Transverse colon (tissue), 4 donors: ENCODE data around the gene PRKAG3. TPM values are rescaled to one million over a fixed set of nuclear protein-coding genes. Genes with fewer than 3 reads are reported as not detected.

Experiments used
- DNase-seq: peaks from one replicate; pipeline ENCODE4 v3.0.0-alpha.2; 2019
- H3K27ac ChIP-seq, 4 donors: fragments of 200-600 bp; sonication (generic); 2 replicates each; pipeline ENCODE4 v1.5.1; 2016 to 2018; ENCODE audit warnings: inconsistent platforms in 4 of 4
- H3K27me3 ChIP-seq: fragments of 200-600 bp; sonication (generic); 2 replicates; pipeline ENCODE4 v1.5.1; 2017; ENCODE audit warnings: inconsistent platforms
- H3K36me3 ChIP-seq, 4 donors: fragments of 200-600 bp; sonication (generic); 2 replicates each; pipeline ENCODE4 v1.5.1; 2017 to 2019; ENCODE audit warnings: inconsistent platforms in 4 of 4
- H3K4me1 ChIP-seq, 4 donors: fragments of 200-600 bp; sonication (generic); 2 replicates each; pipeline ENCODE4 v1.5.1; 2017 to 2020; ENCODE audit warnings: inconsistent platforms in 4 of 4
- H3K4me3 ChIP-seq, 4 donors: fragments of 200-600 bp; sonication (generic); 1 replicate in 1 of 4; 2 replicates in 3 of 4; pipeline versions ENCODE4 v1.5.1 to v1.6.1; 2017 to 2019; ENCODE audit warnings: inconsistent platforms in 4 of 4
- H3K9me3 ChIP-seq, 2 donors: fragments of 200-600 bp; sonication (generic); 2 replicates each; pipeline ENCODE4 v1.5.1; 2017 to 2019; ENCODE audit warnings: inconsistent platforms in 2 of 2
- EP300 ChIP-seq: sonication (generic); formaldehyde crosslinking; IDR thresholded peaks from one replicate; pipeline ENCODE4 v1.6.1; 2017; ENCODE audit warnings: antibody characterized with exemption, low read depth
- POLR2A ChIP-seq: fragments of 450-650 bp; IDR thresholded peaks from one replicate; pipeline ENCODE4 v1.6.1; 2016; ENCODE audit warnings: antibody characterized with exemption, mild to moderate bottlenecking, moderate library complexity
- POLR2AphosphoS5 ChIP-seq, 3 donors: sonication (generic); formaldehyde crosslinking; IDR thresholded peaks; one replicate each; pipeline ENCODE4 v1.6.1; 2016; ENCODE audit warnings: antibody characterized with exemption in 3 of 3
- WGBS, 2 donors: methylation state at CpG; one replicate each; pipeline ENCODE4 v1.1.5; 2018; ENCODE audit warnings: low coverage in 1 of 2; 5-methylcytosine and 5-hydroxymethylcytosine counted together
- in situ Hi-C, 4 donors: fragments of 200-750 bp; cut with MboI; loops; one replicate each; pipeline versions ENCODE4 v1.15.0 to v1.15.1; 2017; ENCODE audit warnings: low sequenced_read_pairs in 3 of 4, low pct_ligation_motif_present in 1 of 4, low pct_unique_long_range_greater_than_20kb in 1 of 4
- intact Hi-C: fragments of 100-400 bp; cut with DNase I; formaldehyde crosslinking; loops from one replicate; pipeline ENCODE4 v1.15.1; 2023; ENCODE audit warnings: low total_unique reads
- total RNA-seq, 4 donors: library from RNA; depleted of rRNA; stranded (reverse); fragments of >200 nt; gene quantifications; one replicate each; pipeline ENCODE4 v1.1.0, GENCODE V29; 2016
- TF ChIP-seq, protein P1 (sequence below), 5 experiments: fragments of 200-600 bp in 3 of 5; fragments of 450-650 bp in 2 of 5; sonication (generic) in 3 of 5; IDR thresholded peaks; 1 replicate in 2 of 5; 2 replicates in 3 of 5; pipeline ENCODE4 v1.5.1; 2016 to 2017; ENCODE audit warnings: antibody characterized with exemption in 5 of 5, inconsistent platforms in 3 of 5, mild to moderate bottlenecking in 2 of 5, moderate library complexity in 1 of 5

PRKAG3 gene
- total RNA-seq, 4 donors from 2014 or later, result not detected

DNA sequence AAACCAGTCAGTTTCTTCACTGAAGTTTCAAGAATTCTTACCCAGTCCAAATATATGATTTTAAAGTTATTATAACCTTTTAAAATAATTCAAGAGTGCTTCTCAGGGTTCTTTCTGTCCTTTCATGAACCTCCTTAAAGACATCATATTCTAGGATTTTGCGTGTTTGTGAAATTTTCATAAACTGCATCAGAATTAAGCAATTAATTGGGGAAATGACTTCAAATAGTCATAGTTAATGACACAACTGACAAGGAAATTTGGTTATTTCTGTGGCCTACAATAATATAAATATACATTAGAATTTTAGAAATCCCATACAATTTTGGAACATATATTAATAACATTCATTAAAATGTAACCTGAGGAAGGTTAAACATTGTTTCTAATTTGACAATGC, 39.2 kb downstream of the PRKAG3 start:
- no peak for DNase-seq
- no peaks in the 10 kb centered on the region for H3K9me3 ChIP-seq
- no peak overlapping the region for H3K27ac ChIP-seq
- intact Hi-C loops, result no loop called here
- no peaks in the 10 kb centered on the region for H3K27me3 ChIP-seq
- no peaks in the 10 kb centered on the region for H3K36me3 ChIP-seq
- H3K4me1 ChIP-seq, result no peaks in the 10 kb centered on the region
- no peak overlapping the region for H3K4me3 ChIP-seq
- in situ Hi-C loops, result no loop called here
- WGBS, 2 donors, result 86 to 93% methylated on average over 1 of the region's 1 CpG
- TF ChIP-seq, protein P1, sequence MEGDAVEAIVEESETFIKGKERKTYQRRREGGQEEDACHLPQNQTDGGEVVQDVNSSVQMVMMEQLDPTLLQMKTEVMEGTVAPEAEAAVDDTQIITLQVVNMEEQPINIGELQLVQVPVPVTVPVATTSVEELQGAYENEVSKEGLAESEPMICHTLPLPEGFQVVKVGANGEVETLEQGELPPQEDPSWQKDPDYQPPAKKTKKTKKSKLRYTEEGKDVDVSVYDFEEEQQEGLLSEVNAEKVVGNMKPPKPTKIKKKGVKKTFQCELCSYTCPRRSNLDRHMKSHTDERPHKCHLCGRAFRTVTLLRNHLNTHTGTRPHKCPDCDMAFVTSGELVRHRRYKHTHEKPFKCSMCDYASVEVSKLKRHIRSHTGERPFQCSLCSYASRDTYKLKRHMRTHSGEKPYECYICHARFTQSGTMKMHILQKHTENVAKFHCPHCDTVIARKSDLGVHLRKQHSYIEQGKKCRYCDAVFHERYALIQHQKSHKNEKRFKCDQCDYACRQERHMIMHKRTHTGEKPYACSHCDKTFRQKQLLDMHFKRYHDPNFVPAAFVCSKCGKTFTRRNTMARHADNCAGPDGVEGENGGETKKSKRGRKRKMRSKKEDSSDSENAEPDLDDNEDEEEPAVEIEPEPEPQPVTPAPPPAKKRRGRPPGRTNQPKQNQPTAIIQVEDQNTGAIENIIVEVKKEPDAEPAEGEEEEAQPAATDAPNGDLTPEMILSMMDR (IDR thresholded peaks at IDR 0.05), result no peak
- TF ChIP-seq POLR2A (no peak), EP300 (no peak), POLR2AphosphoS5 (IDR thresholded peaks at IDR 0.05) (no peak)

DNA sequence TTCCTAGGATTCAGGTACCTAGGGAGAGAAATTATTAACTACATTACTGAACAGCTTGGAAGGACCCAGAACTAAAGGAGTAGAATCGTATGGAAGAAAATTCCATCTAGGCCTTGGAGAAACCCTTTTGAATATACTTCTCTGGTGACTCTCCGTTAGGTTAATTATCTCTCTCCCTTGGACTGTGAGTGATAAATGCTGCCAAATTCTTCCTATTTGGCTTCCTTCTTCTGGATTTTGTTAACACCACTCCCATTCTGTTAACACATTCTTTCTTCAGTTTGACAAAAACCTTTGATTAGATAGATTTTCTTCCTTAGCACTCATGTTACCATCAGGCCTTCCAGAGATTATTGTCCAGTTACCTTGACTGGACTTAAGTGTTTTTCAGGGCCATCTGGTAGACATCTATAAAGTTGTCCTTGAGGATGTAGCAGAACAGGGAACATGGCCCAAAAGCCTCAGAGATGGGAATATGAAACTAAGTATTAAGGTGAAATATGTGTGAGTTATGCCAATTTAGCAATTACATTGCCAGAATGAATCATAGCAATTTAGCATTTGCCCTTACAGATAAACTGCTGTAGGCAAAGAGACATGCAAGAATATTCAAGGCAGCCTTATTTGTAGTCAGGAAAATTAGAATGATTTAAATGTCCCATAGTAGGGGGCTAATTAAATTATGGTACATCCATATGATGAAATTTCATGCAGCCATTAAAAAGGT, 42.9 kb downstream of the PRKAG3 start:
- WGBS, 2 donors, result 92% methylated on average over 2 of the region's 2 CpGs
- Histone ChIP-seq H3K27me3 (no peaks in the 10 kb centered on the region), H3K27ac (no peak overlapping the region), H3K9me3 (no peaks in the 10 kb centered on the region), H3K36me3 (no peaks in the 10 kb centered on the region), H3K4me1 (peaks cover 4 to 20% (median 7%) of the 10 kb centered on the region in 4 donors), H3K4me3 (no peak overlapping the region)
- intact Hi-C loops (no loop called here), in situ Hi-C loops (no loop called here)
- TF ChIP-seq POLR2A (no peak), EP300 (no peak), POLR2AphosphoS5 (IDR thresholded peaks at IDR 0.05) (no peak)
- TF ChIP-seq, protein P1 (IDR thresholded peaks at IDR 0.05), result no peak
- no peak for DNase-seq

DNA sequence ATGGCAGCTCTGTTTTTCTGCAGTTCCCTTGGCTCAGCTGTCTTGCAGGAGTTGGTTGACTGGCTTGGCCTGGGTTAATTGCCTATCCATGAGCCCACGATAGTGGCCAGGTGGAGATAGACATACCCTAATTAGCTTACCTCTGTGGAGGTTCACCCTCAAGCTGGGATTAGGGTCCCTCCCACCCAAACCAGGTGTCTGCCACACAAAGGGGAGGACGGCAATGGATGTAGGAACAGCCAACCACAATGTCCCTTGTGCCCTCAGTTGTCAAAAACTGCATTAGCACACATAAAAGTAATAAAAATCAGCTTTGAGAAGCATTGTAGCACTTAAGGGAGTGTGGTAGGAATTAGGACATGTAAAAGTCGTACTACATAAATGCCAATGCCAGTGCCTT, 45.5 kb downstream of the PRKAG3 start:
- in situ Hi-C loops (no loop called here), intact Hi-C loops (no loop called here)
- 86 to 100% methylated on average over 1 to 3 of the region's 3 CpGs for WGBS, 2 donors
- no peak overlapping the region for H3K4me3 ChIP-seq
- DNase-seq, result no peak
- no peaks in the 10 kb centered on the region for H3K27me3 ChIP-seq
- no peaks in the 10 kb centered on the region for H3K9me3 ChIP-seq
- peaks cover 6 to 32% (median 14%) of the 10 kb centered on the region in 4 donors for H3K4me1 ChIP-seq
- no peaks in the 10 kb centered on the region for H3K36me3 ChIP-seq
- TF ChIP-seq POLR2A, result no peak
- no peak for TF ChIP-seq POLR2AphosphoS5 (IDR thresholded peaks at IDR 0.05)
- no peak for TF ChIP-seq EP300
- TF ChIP-seq, protein P1 (IDR thresholded peaks at IDR 0.05), result no peak
- no peak overlapping the region for H3K27ac ChIP-seq

DNA sequence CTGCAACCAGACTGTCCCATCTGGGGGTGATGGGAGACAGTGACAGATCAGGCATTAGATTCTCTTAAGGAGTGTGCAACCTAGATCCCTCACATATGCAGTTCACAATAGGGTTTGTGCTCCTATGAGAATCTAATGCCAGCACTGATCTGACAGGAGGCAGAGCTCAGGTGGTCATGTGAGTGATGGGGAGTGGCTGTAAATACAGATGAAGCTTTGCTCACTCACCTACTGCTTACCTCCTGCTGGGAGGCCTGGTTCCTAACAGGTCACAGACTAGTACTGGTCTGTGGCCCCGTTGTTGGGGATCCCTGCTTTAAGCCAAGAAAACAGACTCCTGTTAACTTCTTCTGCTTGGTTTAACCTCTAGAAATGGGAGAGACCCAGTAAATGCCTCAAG, 46.5 kb downstream of the PRKAG3 start:
- TF ChIP-seq, protein P1 (IDR thresholded peaks at IDR 0.05), result no peak
- TF ChIP-seq EP300, result no peak
- WGBS, 2 donors, result 47% methylated on average over 1 of the region's 1 CpG; no CpG with 5 or more reads in 1 of the 2 donors
- H3K9me3 ChIP-seq, result no peaks in the 10 kb centered on the region
- in situ Hi-C loops, result no loop called here
- H3K36me3 ChIP-seq, result no peaks in the 10 kb centered on the region
- no peak overlapping the region for H3K4me3 ChIP-seq
- H3K27me3 ChIP-seq, result no peaks in the 10 kb centered on the region
- H3K27ac ChIP-seq, result no peak overlapping the region
- peaks cover 10 to 39% (median 18%) of the 10 kb centered on the region in 4 donors for H3K4me1 ChIP-seq
- peak; percentile 14 for DNase-seq
- intact Hi-C loops, result no loop called here
